ENCODE measurements around the gene KCNK4.
"Not testable (repeated sequence)": the region's sequence is repeated elsewhere in the genome, so short reads cannot be mapped to it uniquely, and the experiment has no call there.

The KCNK4 gene

DNA sequence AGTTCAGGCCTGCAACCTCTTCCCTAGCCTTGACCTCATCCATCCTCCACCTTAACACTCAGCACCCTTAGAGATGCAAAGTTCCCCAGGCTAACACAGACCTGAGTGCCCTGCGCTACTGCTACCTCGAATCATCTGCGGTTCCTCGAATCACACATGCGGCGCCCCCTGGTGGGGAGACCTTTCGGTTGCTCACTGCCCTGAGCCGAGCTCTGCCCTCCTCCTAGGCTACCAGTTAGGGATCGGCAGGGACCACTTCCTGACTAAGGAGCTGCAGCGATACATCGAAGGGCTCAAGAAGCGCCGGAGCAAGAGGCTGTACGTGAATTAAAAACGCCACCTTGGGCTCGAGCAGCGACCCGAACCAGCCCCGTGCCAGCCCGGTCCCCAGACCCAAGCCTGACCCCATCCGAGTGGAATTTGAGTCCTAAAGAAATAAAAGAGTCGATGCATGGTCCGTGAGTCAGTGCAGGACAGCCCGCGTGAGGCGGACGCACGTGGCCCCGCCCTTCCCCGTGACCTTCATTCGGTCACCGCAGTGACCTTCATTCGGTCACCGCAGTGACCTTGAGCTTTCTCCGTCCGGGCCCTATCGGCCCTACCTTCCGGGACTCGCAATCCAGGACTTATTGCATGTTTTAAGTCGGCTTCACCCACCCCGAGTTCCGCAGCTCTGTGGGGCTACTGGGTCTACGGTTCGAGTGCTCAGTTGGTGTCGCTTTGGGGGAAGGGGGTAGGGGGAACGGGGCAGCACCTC is 13.4 kb downstream of the KCNK4 start:
- Mint-ChIP-seq H3K27ac (ENCODE audit: low read depth) (peak overlapping the region; percentile 92), H3K4me3 (peak overlapping the region; percentile 93), H3K36me3 (ENCODE audit: insufficient read depth) (peaks cover 19% of the 10 kb centered on the region), H3K9me3 (no peaks in the 10 kb centered on the region), H3K27me3 (peaks cover 17% of the 10 kb centered on the region), H3K4me1 (peaks cover 27% of the 10 kb centered on the region)
- peak; percentile 90 to 97 for DNase-seq (ENCODE audit: low spot score in 2 of 2)
- peak; percentile 58 for ATAC-seq (replicated peaks; ENCODE audit: extremely low read depth, poor library complexity, severe bottlenecking)

DNA sequence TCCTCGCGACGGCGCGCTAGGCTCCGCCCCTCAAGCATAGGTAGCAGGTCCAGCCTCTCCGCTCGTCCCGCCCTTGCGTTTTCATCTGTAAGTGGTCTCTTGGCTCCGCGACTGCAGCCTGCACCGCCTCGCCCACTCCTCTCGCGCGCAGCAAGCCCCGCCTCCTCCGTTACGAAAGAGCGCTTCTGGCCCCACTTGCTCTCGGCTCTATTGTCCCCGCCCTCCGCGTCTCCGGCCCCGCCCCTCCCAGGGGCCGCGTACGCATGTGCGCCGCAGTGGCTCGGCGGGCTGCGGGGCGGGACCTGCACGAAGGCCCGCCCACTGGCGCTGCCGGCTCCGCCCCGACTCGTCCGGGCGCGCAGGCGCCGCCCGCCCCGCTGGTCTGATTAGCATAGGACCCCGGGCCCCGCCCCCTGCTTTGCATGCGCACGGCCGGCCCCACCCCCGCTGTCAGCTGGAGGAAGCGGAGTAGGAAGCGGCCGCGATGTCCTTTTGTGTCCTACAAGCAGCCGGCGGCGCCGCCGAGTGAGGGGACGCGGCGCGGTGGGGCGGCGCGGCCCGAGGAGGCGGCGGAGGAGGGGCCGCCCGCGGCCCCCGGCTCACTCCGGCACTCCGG is 14.1 kb downstream of the KCNK4 start, which contains the start of gene ESRRA:
Gene ESRRA, plus strand, starts transcription at position 450 of the 616 bp plus-strand sequence. CDS start 1,656 bp downstream, outside the sequence.
- Mint-ChIP-seq H3K4me1 (peaks cover 22% of the 10 kb centered on the region), H3K9me3 (no peaks in the 10 kb centered on the region), H3K36me3 (ENCODE audit: insufficient read depth) (peaks cover 23% of the 10 kb centered on the region), H3K27me3 (peaks cover 10% of the 10 kb centered on the region), H3K27ac (ENCODE audit: low read depth) (peak within 1 kb of the TSS; percentile 92), H3K4me3 (peak within 1 kb of the TSS; percentile 93)
- ATAC-seq (replicated peaks; ENCODE audit: extremely low read depth, poor library complexity, severe bottlenecking) = peak; percentile 67
- peak; percentile 98 to 99 for DNase-seq (ENCODE audit: low spot score in 2 of 2)

DNA sequence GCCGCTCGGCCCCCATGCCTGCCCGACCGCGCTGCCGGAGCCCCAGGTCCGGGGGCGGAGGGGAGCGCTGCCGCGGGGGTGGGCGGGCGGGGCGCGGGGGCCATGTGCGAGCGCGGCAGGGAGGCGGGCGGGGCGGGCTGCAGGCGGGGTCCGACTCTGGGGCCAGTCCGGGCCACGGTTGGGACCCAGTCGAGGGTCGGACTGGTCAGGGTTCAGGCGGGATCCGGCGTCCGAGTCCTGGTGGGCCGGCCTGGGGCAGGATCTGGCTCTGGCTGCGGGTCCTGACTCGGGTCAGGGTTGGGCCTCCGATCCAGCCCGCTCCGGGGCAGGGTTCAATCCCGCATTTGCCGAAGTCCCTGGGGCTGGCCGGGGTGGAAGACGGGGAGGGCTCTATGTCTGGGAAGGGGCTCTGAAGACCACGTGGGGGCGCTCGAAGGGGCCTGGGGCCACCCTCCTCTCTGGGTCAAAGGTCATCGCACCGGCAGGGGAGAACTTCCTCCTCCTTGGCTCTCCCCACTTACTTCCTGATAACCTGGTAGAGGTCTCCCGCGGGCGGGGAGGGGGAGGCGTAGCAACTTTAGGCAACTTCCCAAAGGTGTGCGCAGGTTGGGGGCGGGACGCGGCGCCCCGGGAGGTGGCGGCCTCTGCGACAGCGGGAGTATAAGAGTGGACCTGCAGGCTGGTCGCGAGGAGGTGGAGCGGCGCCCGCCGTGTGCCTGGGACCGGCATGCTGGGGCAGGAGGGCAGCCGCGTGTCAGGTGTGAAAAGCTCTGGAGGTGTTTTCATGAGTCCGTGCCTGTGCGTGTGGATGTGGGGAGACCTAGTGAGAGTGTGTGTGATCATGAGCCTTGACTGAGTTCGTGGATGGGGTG is 14.8 kb downstream of the KCNK4 start:
- H3K36me3 Mint-ChIP-seq (ENCODE audit: insufficient read depth) = peaks cover 27% of the 10 kb centered on the region
- H3K4me3 Mint-ChIP-seq = peak overlapping the region; percentile 93
- peaks cover 15% of the 10 kb centered on the region for H3K4me1 Mint-ChIP-seq
- DNase-seq (ENCODE audit: low spot score in 2 of 2) (peak in 1 of 2 donors; percentile 45), ATAC-seq (replicated peaks; ENCODE audit: extremely low read depth, poor library complexity, severe bottlenecking) (peak; percentile 17)
- peaks cover 3% of the 10 kb centered on the region for H3K27me3 Mint-ChIP-seq
- peak overlapping the region; percentile 75 for H3K27ac Mint-ChIP-seq (ENCODE audit: low read depth)
- H3K9me3 Mint-ChIP-seq = no peaks in the 10 kb centered on the region

DNA sequence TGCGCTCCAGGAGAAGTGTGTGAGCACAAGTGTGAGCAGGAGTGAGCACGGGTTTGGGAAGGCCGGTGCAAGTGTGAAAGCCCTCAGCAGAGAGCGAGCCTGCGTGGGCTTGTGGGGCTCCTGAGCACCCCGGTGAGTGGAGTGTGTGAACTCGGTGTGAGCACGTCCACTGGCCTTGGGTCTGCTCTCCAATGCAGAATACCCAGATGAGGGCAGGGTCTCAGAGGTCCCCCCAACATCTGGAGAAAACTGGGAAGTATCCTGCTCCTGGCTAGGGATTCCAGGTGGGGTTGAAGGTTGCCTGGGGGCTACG is 15.4 kb downstream of the KCNK4 start:
- Mint-ChIP-seq H3K4me3 (peak overlapping the region; percentile 93), H3K27me3 (no peaks in the 10 kb centered on the region), H3K4me1 (peaks cover 15% of the 10 kb centered on the region), H3K9me3 (no peaks in the 10 kb centered on the region), H3K27ac (ENCODE audit: low read depth) (peak overlapping the region; percentile 75), H3K36me3 (ENCODE audit: insufficient read depth) (peaks cover 25% of the 10 kb centered on the region)
- no peak for DNase-seq (ENCODE audit: low spot score in 2 of 2)
- ATAC-seq (replicated peaks; ENCODE audit: extremely low read depth, poor library complexity, severe bottlenecking) = no peak

DNA sequence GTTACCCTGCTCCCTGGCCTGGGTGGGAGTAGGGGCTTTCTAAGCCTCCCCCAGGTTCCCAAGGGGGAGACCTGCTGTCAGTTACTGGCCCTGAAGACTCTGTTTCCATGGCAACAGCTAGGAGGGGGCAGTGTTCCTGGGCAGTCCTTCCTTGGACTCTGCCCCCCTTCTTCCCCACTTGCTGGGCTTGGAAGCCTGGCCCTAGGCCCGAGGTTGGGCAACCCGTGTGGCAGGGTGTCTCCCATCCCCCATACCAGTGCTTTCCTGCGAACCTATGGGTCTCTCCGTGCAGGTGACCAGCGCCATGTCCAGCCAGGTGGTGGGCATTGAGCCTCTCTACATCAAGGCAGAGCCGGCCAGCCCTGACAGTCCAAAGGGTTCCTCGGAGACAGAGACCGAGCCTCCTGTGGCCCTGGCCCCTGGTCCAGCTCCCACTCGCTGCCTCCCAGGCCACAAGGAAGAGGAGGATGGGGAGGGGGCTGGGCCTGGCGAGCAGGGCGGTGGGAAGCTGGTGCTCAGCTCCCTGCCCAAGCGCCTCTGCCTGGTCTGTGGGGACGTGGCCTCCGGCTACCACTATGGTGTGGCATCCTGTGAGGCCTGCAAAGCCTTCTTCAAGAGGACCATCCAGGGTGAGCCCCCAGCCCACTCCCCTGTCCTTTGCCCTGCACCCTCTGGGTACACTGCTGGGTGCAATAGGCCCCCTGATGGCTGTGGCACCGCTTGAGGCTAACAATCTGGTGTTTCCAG is 15.9 kb downstream of the KCNK4 start:
- H3K9me3 Mint-ChIP-seq = no peaks in the 10 kb centered on the region
- DNase-seq (ENCODE audit: low spot score in 2 of 2) (no peak), ATAC-seq (replicated peaks; ENCODE audit: extremely low read depth, poor library complexity, severe bottlenecking) (no peak)
- peaks cover 25% of the 10 kb centered on the region for H3K36me3 Mint-ChIP-seq (ENCODE audit: insufficient read depth)
- peak overlapping the region; percentile 75 for H3K27ac Mint-ChIP-seq (ENCODE audit: low read depth)
- H3K4me3 Mint-ChIP-seq = peak overlapping the region; percentile 93
- H3K4me1 Mint-ChIP-seq = peaks cover 15% of the 10 kb centered on the region
- H3K27me3 Mint-ChIP-seq = no peaks in the 10 kb centered on the region

DNA sequence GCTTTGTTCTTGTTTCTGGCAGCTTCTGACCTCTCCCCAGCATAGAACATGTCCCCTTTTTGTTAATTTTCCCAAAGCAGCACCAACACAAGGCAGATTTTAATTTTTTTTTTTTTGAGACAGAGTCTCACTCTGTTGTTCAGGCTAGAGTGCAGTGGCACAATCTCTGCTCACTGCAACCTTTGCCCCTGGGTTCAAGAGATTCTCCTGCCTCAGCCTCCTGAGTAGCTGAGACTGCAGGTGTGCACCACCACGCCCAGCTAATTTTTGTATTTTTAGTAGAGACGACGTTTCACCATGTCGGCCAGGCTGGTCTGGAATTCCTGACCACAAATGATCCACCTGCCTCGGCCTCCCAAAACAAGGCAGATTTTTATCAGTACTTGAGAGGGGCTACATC is 16.7 kb downstream of the KCNK4 start:
- H3K4me3 Mint-ChIP-seq = peak overlapping the region; percentile 61
- H3K27me3 Mint-ChIP-seq; H3K9me3 Mint-ChIP-seq; H3K27ac Mint-ChIP-seq (ENCODE audit: low read depth); DNase-seq (ENCODE audit: low spot score in 2 of 2); ATAC-seq (replicated peaks; ENCODE audit: extremely low read depth, poor library complexity, severe bottlenecking): not testable (repeated sequence)
- peaks cover 27% of the 10 kb centered on the region for H3K36me3 Mint-ChIP-seq (ENCODE audit: insufficient read depth)
- H3K4me1 Mint-ChIP-seq = peaks cover 20% of the 10 kb centered on the region

DNA sequence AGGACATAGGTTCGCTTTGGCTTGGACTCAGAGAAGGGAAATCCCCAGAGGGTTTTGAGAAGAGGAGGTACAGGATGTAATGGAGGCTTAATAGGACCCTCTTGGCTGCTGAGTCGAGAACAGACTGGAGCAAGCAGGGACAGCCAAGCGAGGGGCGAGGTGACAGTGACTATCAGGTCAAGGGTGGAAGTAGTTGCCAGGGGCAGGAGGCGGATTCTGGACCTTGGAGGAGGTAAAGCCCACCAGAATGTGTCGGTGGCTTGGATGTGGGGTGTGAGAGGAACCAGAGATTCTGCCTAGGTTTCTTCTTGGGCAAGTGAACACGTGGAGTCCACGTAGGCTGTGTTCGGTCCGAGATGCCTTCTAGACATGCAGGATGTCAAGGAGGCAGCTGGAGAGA is 21.8 kb downstream of the KCNK4 start:
- DNase-seq (ENCODE audit: low spot score in 2 of 2) (no peak), ATAC-seq (replicated peaks; ENCODE audit: extremely low read depth, poor library complexity, severe bottlenecking) (no peak)
- H3K4me1 Mint-ChIP-seq = peaks cover 27% of the 10 kb centered on the region
- no peaks in the 10 kb centered on the region for H3K9me3 Mint-ChIP-seq
- no peaks in the 10 kb centered on the region for H3K27me3 Mint-ChIP-seq
- peaks cover 32% of the 10 kb centered on the region for H3K36me3 Mint-ChIP-seq (ENCODE audit: insufficient read depth)
- peak overlapping the region; percentile 22 for H3K27ac Mint-ChIP-seq (ENCODE audit: low read depth)
- H3K4me3 Mint-ChIP-seq = no peak overlapping the region

DNA sequence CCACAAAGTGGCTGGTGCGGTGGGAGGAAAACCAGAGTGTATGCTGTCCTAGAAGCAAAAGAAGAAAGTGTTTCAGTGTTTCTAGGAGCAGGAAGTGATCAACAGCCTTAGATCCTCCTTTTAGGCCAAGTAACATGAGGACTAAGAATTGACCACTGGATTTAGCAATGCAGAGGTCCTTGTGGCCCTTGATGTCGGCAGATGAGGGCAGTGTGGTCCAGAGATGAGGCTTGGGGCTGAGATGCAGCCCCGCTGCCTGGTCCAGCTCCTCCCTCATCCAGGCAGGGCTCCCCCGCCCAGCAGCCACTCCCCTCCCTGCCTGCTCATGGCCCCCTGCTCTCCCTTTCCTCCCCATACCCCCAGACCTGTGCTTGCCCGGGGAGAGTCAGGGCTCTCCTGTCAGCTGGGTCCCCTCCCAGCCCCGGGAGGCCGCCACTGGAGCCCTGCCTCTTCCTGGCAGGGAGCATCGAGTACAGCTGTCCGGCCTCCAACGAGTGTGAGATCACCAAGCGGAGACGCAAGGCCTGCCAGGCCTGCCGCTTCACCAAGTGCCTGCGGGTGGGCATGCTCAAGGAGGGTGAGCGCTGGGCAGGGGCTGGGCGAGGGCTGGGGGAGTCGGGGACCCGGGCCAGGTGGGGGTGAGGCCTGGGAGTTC is 22.5 kb downstream of the KCNK4 start:
- peak overlapping the region; percentile 22 for H3K27ac Mint-ChIP-seq (ENCODE audit: low read depth)
- H3K9me3 Mint-ChIP-seq = no peaks in the 10 kb centered on the region
- H3K27me3 Mint-ChIP-seq = no peaks in the 10 kb centered on the region
- peaks cover 33% of the 10 kb centered on the region for H3K36me3 Mint-ChIP-seq (ENCODE audit: insufficient read depth)
- no peak overlapping the region for H3K4me3 Mint-ChIP-seq
- no peak for DNase-seq (ENCODE audit: low spot score in 2 of 2)
- peaks cover 34% of the 10 kb centered on the region for H3K4me1 Mint-ChIP-seq
- ATAC-seq (replicated peaks; ENCODE audit: extremely low read depth, poor library complexity, severe bottlenecking) = no peak

DNA sequence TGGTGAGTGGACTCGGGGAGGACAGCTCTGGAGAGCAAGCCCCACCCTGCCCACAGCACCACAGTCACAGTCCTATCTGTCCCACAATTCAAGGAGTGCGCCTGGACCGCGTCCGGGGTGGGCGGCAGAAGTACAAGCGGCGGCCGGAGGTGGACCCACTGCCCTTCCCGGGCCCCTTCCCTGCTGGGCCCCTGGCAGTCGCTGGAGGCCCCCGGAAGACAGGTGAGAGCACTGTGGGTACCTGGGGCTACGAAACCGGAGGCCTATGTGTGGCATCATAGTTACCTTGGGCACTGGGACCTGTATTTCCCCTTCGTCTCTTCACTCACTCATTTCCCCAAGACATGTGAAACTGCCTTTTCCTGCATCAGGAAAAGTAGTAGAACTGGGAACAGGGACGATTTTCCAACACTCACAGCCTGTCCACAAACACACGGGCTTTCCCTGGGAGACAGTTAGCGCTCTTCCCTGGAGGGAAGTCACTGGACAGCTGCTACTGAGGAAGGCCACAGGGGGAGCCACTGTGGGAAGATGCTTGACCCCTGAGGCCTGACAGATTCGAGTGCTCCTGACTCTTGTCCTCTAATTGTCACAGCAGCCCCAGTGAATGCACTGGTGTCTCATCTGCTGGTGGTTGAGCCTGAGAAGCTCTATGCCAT is 23.2 kb downstream of the KCNK4 start:
- Mint-ChIP-seq H3K9me3 (no peaks in the 10 kb centered on the region), H3K27ac (ENCODE audit: low read depth) (no peak overlapping the region), H3K4me3 (no peak overlapping the region), H3K36me3 (ENCODE audit: insufficient read depth) (peaks cover 35% of the 10 kb centered on the region), H3K27me3 (no peaks in the 10 kb centered on the region), H3K4me1 (peaks cover 40% of the 10 kb centered on the region)
- DNase-seq (ENCODE audit: low spot score in 2 of 2) = no peak
- no peak for ATAC-seq (replicated peaks; ENCODE audit: extremely low read depth, poor library complexity, severe bottlenecking)

DNA sequence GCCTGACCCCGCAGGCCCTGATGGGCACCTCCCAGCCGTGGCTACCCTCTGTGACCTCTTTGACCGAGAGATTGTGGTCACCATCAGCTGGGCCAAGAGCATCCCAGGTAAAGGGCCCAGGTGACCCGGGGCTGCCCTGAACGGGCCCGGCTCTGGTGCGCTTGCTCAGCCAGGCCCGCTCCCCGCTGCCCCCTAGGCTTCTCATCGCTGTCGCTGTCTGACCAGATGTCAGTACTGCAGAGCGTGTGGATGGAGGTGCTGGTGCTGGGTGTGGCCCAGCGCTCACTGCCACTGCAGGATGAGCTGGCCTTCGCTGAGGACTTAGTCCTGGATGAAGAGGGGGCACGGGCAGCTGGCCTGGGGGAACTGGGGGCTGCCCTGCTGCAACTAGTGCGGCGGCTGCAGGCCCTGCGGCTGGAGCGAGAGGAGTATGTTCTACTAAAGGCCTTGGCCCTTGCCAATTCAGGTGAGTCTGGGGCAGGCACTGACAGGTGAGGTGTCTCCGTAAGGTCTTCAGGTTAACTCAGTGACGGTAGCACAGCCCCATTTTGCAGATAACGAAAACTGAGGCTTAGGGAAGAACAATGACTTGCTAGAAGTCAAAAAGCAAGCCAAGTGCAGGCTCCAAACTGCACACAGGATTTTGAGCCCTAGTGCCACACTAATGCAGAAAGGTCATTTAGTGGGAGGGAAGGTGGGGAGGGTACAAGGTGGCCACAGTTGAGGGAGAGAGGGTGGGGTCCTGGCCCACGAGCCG is 23.9 kb downstream of the KCNK4 start:
- peaks cover 43% of the 10 kb centered on the region for H3K4me1 Mint-ChIP-seq
- H3K27ac Mint-ChIP-seq (ENCODE audit: low read depth) = no peak overlapping the region
- DNase-seq (ENCODE audit: low spot score in 2 of 2) = no peak
- ATAC-seq (replicated peaks; ENCODE audit: extremely low read depth, poor library complexity, severe bottlenecking) = no peak
- H3K27me3 Mint-ChIP-seq = no peaks in the 10 kb centered on the region
- no peak overlapping the region for H3K4me3 Mint-ChIP-seq
- H3K36me3 Mint-ChIP-seq (ENCODE audit: insufficient read depth) = peaks cover 34% of the 10 kb centered on the region
- no peaks in the 10 kb centered on the region for H3K9me3 Mint-ChIP-seq
